Measurements from ENCODE around the gene SLC25A45.

GRCh38 chr11:65370659-65371049 lies 11.8 kb downstream of the SLC25A45 start:
- TF ChIP-seq, protein P1, sequence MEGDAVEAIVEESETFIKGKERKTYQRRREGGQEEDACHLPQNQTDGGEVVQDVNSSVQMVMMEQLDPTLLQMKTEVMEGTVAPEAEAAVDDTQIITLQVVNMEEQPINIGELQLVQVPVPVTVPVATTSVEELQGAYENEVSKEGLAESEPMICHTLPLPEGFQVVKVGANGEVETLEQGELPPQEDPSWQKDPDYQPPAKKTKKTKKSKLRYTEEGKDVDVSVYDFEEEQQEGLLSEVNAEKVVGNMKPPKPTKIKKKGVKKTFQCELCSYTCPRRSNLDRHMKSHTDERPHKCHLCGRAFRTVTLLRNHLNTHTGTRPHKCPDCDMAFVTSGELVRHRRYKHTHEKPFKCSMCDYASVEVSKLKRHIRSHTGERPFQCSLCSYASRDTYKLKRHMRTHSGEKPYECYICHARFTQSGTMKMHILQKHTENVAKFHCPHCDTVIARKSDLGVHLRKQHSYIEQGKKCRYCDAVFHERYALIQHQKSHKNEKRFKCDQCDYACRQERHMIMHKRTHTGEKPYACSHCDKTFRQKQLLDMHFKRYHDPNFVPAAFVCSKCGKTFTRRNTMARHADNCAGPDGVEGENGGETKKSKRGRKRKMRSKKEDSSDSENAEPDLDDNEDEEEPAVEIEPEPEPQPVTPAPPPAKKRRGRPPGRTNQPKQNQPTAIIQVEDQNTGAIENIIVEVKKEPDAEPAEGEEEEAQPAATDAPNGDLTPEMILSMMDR (conservative IDR thresholded peaks at IDR 0.05 in 1 of 2, IDR thresholded peaks at IDR 0.05 in 1 of 2; ENCODE audit: low read depth in 1 of 2, low read length in 2 of 2), result no peak
- TF ChIP-seq EZH2 (IDR thresholded peaks at IDR 0.05; ENCODE audit: low read length, missing control alignments), result no peak
